Endodermal cell (in vitro differentiated cells): ENCODE measurements around the gene RPH3AL. TPM values are rescaled to one million over a fixed set of nuclear protein-coding genes. Genes with fewer than 3 reads are reported as not detected.

Experiments
- DNase-seq: peaks from one replicate; pipeline ENCODE4 v3.0.0-alpha.2; 2017
- H3K27ac ChIP-seq: 2 replicates; pipeline ENCODE4 v1.5.1; 2013; ENCODE audit warnings: mild to moderate bottlenecking, low read depth, low read length, moderate library complexity
- H3K27me3 ChIP-seq: 2 replicates; pipeline ENCODE4 v1.6.1; 2013; ENCODE audit warnings: mild to moderate bottlenecking, low read length, moderate library complexity; ENCODE audit not compliant: insufficient read depth, control insufficient read depth, poor library complexity, severe bottlenecking
- H3K36me3 ChIP-seq: 2 replicates; pipeline ENCODE4 v1.7.0; 2013; ENCODE audit warnings: mild to moderate bottlenecking, low read length, moderate library complexity; ENCODE audit not compliant: control insufficient read depth, insufficient read depth
- H3K4me1 ChIP-seq: one replicate; pipeline ENCODE4 v1.7.0; 2013; ENCODE audit warnings: low read length; ENCODE audit not compliant: control insufficient read depth, insufficient read depth
- H3K4me3 ChIP-seq: 2 replicates; pipeline ENCODE4 v1.5.1; 2013; ENCODE audit warnings: mild to moderate bottlenecking, low read length, moderate library complexity
- H3K9ac ChIP-seq: 2 replicates; pipeline ENCODE4 v1.6.1; 2013; ENCODE audit warnings: mild to moderate bottlenecking, low read length, moderate library complexity; ENCODE audit not compliant: poor library complexity, severe bottlenecking; ENCODE audit errors: extremely low read depth
- H3K9me3 ChIP-seq: 2 replicates; pipeline ENCODE4 v1.6.1; 2013; ENCODE audit warnings: mild to moderate bottlenecking, low read length, moderate library complexity; ENCODE audit not compliant: control insufficient read depth
- H3K27ac Mint-ChIP-seq: 2 replicates; pipeline ENCODE4 v1.8.0; 2020; ENCODE audit warnings: mixed read lengths
- H3K27me3 Mint-ChIP-seq: 2 replicates; pipeline ENCODE4 v1.8.0; 2021; ENCODE audit warnings: mild to moderate bottlenecking, mixed read lengths; ENCODE audit not compliant: insufficient read depth
- H3K36me3 Mint-ChIP-seq: 2 replicates; pipeline ENCODE4 v1.8.0; 2020; ENCODE audit warnings: low read depth, mixed read lengths
- H3K4me1 Mint-ChIP-seq: 2 replicates; pipeline ENCODE4 v1.8.0; 2020; ENCODE audit warnings: mixed read lengths
- H3K4me3 Mint-ChIP-seq: 2 replicates; pipeline ENCODE4 v1.8.0; 2020; ENCODE audit warnings: mild to moderate bottlenecking, moderate library complexity, mixed read lengths
- H3K9me3 Mint-ChIP-seq: 2 replicates; pipeline ENCODE4 v1.8.0; 2020; ENCODE audit warnings: mild to moderate bottlenecking, mixed read lengths
- CTCF ChIP-seq: fragments of 200-600 bp; sonication (generic); conservative IDR thresholded peaks from 2 replicates; pipeline ENCODE4 v1.5.0; 2021; ENCODE audit warnings: antibody characterized with exemption, mild to moderate bottlenecking
- WGBS, 2 experiments: methylation state at CpG; one replicate each; pipeline versions ENCODE4 v1.1.5 to v1.1.7; 2013; ENCODE audit warnings: missing lambda C conversion rate in 2 of 2, mixed read lengths in 1 of 2; ENCODE audit not compliant: insufficient coverage in 1 of 2, insufficient read length in 1 of 2; 5-methylcytosine and 5-hydroxymethylcytosine counted together
- total RNA-seq, 2 donors: library from RNA; stranded (reverse); fragmentation: NEBNext Ultra II Directional in 1 of 2; extraction: Animal tissue kit (Norgen Biotek cat#: 25700) in 1 of 2; gene quantifications; 2 replicates in 1 of 2; 3 replicates in 1 of 2; pipeline ENCODE4 v1.2.1, GENCODE V29; 2021

The RPH3AL gene
- total RNA-seq, 2 donors from 2014 or later, result 14.7 to 16.9 TPM

DNA sequence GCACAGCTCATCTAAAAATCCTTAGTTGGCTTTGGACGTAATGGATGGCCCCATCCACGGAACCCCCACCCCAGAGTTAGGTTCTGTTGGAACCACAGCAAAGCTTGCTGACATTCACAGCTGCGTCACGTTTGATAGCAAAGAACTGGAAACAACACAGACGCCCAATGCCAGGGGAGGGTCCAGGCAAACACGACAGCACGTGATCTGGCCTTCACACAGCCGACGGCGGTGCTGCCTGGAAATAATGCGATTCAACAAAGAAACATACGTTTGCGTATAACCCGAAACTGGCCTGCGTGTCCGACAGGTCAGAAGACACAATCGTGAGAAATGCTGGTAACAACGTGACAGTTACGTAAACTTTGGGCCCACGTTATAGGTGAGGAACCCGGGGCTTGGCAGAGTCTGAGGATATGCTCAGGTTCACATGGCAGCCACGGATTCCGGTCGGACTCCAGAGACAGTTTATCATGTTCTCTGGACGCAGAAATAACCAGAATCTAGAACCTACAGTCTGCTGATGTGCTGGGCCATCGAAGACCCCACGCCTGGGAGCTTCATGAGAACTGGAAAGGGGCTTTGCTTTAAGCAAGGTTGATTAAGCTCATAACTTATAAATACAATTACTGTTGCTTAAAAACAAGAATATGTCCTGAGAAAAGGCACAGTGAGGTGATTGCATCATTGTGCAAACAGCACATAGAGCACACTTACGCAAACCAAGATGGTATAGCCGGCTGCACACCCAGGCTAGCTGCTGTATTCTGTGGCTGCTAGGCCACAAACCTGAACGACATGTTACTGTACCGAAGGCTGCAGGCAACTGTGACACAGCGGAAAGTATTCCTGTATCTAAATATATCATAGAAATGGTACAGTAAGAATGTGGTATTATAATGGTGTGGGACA lies 70.4 kb downstream of the RPH3AL start:
- no peaks in the 10 kb centered on the region for H3K27me3 Mint-ChIP-seq
- Histone ChIP-seq H3K9ac (no peak overlapping the region), H3K27ac (no peak overlapping the region), H3K4me1 (no peaks in the 10 kb centered on the region), H3K4me3 (no peak overlapping the region), H3K36me3 (no peaks in the 10 kb centered on the region), H3K27me3 (no peaks in the 10 kb centered on the region), H3K9me3 (no peaks in the 10 kb centered on the region)
- WGBS, 2 experiments, result 87 to 90% methylated on average over 29 to 32 of the region's 32 CpGs
- H3K9me3 Mint-ChIP-seq, result no peaks in the 10 kb centered on the region
- no peak for TF ChIP-seq CTCF
- H3K4me3 Mint-ChIP-seq, result no peak overlapping the region
- no peaks in the 10 kb centered on the region for H3K4me1 Mint-ChIP-seq
- peaks cover 19% of the 10 kb centered on the region for H3K36me3 Mint-ChIP-seq
- no peak overlapping the region for H3K27ac Mint-ChIP-seq
- DNase-seq, result no peak

GRCh38 chr17:281365-281999 lies 71.1 kb downstream of the RPH3AL start:
- H3K4me1 Mint-ChIP-seq, result no peaks in the 10 kb centered on the region
- Histone ChIP-seq H3K9ac (no peak overlapping the region), H3K27me3 (no peaks in the 10 kb centered on the region), H3K27ac (no peak overlapping the region), H3K9me3 (no peaks in the 10 kb centered on the region), H3K36me3 (no peaks in the 10 kb centered on the region), H3K4me1 (no peaks in the 10 kb centered on the region), H3K4me3 (no peak overlapping the region)
- H3K36me3 Mint-ChIP-seq, result peaks cover 19% of the 10 kb centered on the region
- no peaks in the 10 kb centered on the region for H3K27me3 Mint-ChIP-seq
- H3K4me3 Mint-ChIP-seq, result no peak overlapping the region
- H3K9me3 Mint-ChIP-seq, result no peaks in the 10 kb centered on the region
- no peak for DNase-seq
- WGBS, 2 experiments, result 89 to 91% methylated on average over 14 to 21 of the region's 21 CpGs
- H3K27ac Mint-ChIP-seq, result no peak overlapping the region
- TF ChIP-seq CTCF, result no peak

DNA sequence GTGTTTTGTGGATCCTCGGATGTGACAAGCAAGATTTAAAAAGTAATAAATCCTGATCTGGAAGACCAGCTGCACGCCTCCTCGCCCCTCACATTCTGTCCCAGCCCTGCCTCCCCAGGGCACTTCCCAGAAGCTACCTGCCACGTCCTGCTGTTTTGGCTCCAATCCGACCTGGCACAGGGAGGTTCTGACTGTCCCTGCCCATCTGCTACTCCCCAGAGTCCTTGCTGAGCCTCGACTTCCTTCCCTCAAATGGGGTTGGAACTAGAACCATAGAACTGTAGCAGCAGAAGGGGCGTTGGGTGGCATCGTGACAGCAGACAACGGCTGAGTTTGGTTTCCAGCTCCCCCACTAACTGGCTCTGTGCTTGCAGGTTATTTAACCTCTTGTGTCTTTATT lies 71.7 kb downstream of the RPH3AL start:
- Histone ChIP-seq H3K36me3 (no peaks in the 10 kb centered on the region), H3K4me3 (no peak overlapping the region)
- 89% methylated on average over 9 of the region's 9 CpGs for WGBS, 2 experiments

More for the DNA sequence above, 71.7 kb downstream of the RPH3AL start:
- no peak for DNase-seq
- H3K4me1 Mint-ChIP-seq, result no peaks in the 10 kb centered on the region
- H3K27me3 Mint-ChIP-seq, result no peaks in the 10 kb centered on the region
- Histone ChIP-seq H3K27me3 (no peaks in the 10 kb centered on the region), H3K9ac (no peak overlapping the region), H3K4me1 (no peaks in the 10 kb centered on the region), H3K9me3 (no peaks in the 10 kb centered on the region), H3K27ac (no peak overlapping the region)
- H3K36me3 Mint-ChIP-seq, result peaks cover 19% of the 10 kb centered on the region
- H3K27ac Mint-ChIP-seq, result no peak overlapping the region
- TF ChIP-seq CTCF, result no peak
- no peak overlapping the region for H3K4me3 Mint-ChIP-seq
- no peaks in the 10 kb centered on the region for H3K9me3 Mint-ChIP-seq
